Progenitor cell of endocrine pancreas (in vitro differentiated cells): ENCODE measurements around the gene DLGAP5. TPM values are rescaled to one million over a fixed set of nuclear protein-coding genes. Genes with fewer than 3 reads are reported as not detected.

ENCODE experiments used
- DNase-seq: peaks from one replicate; pipeline ENCODE4 v3.0.0; 2021; ENCODE audit warnings: low spot score; ENCODE audit not compliant: unreplicated experiment
- H3K27ac Mint-ChIP-seq: 2 replicates; pipeline ENCODE4 v1.8.0; 2021; ENCODE audit warnings: mild to moderate bottlenecking, moderate library complexity, mixed read lengths
- H3K27me3 Mint-ChIP-seq: 2 replicates; pipeline ENCODE4 v1.8.0; 2021; ENCODE audit warnings: mixed read lengths
- H3K36me3 Mint-ChIP-seq: 2 replicates; pipeline ENCODE4 v1.8.0; 2022; ENCODE audit warnings: mixed read lengths; ENCODE audit not compliant: insufficient read depth
- H3K4me1 Mint-ChIP-seq: 2 replicates; pipeline ENCODE4 v1.8.0; 2021; ENCODE audit warnings: low read depth, mixed read lengths
- H3K4me3 Mint-ChIP-seq: 2 replicates; pipeline ENCODE4 v1.8.0; 2021; ENCODE audit warnings: low read depth, mild to moderate bottlenecking, moderate library complexity, mixed read lengths
- H3K9me3 Mint-ChIP-seq: 2 replicates; pipeline ENCODE4 v1.8.0; 2021; ENCODE audit warnings: low read depth, mixed read lengths
- CTCF ChIP-seq: fragments of 200-600 bp; sonication (generic); IDR thresholded peaks from one replicate; pipeline ENCODE4 v1.5.0; 2021; ENCODE audit warnings: antibody characterized with exemption, mild to moderate bottlenecking; ENCODE audit not compliant: unreplicated experiment
- total RNA-seq: library from RNA; stranded (reverse); gene quantifications from 2 replicates; pipeline ENCODE4 v1.2.1, GENCODE V29; 2021

Gene DLGAP5
- total RNA-seq, 1 donor from 2014 or later, result 31.2 TPM

DNA sequence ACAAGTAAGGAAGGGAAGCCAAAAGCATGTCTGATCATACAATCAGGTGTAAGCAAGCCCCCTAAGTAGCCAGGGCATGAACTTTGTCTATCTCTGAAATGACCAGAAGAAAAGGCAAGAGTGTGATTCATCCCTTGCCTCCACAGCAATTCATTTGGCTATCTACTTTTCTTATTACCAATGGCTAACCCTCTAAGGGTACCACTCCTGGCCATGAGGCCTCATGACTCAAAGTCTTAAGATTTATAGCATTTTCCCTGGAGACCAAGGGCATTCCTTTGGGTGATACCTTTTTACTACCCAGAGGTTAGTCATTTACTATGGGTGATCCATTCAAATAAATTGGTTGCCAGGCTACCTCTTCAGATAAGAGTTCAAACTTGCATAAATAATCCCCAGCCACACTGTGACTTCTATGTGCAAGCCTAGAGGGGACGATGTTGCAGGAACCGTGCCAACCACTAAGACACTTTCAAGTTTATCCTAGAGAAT lies 63.9 kb downstream of the DLGAP5 start:
- Mint-ChIP-seq H3K9me3 (no peaks in the 10 kb centered on the region), H3K4me3 (no peak overlapping the region), H3K4me1 (peaks cover 27% of the 10 kb centered on the region), H3K27ac (peak overlapping the region; percentile 5), H3K27me3 (peaks cover 25% of the 10 kb centered on the region), H3K36me3 (no peaks in the 10 kb centered on the region)
- TF ChIP-seq CTCF, result no peak
- DNase-seq, result no peak

DNA sequence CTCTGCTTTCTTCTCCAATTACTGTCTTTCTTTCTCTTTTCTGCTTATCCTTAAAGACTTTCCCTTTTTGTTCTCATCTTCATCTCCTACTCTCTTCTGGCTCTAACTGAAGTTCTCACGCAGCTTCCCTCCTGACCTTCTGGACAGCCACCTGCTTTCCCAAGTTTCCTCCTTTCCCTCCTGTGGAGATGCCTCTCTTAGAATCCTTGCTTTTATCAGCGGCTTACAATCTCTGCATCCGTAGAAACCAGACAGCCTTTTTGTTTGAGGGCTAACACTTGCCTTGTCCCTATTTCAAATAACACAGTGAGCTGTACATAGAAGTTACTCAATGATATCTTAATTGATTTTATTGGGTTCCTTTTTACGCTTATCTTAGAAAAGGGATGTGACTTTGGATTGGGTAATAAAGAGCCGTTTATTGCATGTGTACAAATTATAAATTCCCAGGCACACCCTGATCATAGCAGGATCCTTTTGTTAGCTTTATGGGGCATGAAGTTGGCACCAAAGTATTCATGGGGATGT lies 64.4 kb downstream of the DLGAP5 start:
- no peak for DNase-seq
- H3K4me3 Mint-ChIP-seq, result no peak overlapping the region
- peaks cover 25% of the 10 kb centered on the region for H3K27me3 Mint-ChIP-seq

DNA sequence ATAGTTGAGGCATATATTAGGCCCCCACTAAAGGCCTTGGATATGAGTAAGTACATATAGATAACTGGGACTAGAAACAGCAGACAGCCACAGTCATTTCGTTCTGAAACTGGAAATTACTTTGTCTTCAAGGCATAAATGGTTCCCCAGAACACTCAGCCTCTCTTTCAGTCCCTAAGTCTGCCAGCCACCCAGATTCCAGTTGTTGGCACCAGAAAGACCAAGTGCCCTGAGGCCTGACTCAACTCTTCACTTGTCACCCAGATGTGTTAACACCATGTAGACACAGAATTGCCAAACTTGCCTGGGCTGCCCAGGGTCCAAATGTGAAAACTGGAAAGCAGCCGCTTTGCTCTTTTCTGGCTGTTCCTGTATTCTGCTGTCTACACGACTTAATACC lies 65.4 kb downstream of the DLGAP5 start:
- H3K27me3 Mint-ChIP-seq, result peaks cover 17% of the 10 kb centered on the region
- DNase-seq, result no peak
- peaks cover 37% of the 10 kb centered on the region for H3K4me1 Mint-ChIP-seq
- H3K9me3 Mint-ChIP-seq, result no peaks in the 10 kb centered on the region
- peak overlapping the region; percentile 34 for H3K27ac Mint-ChIP-seq
- H3K36me3 Mint-ChIP-seq, result no peaks in the 10 kb centered on the region
- no peak overlapping the region for H3K4me3 Mint-ChIP-seq
- no peak for TF ChIP-seq CTCF

More for the DNA sequence above, 64.4 kb downstream of the DLGAP5 start:
- no peaks in the 10 kb centered on the region for H3K9me3 Mint-ChIP-seq
- no peak for TF ChIP-seq CTCF
- H3K4me1 Mint-ChIP-seq, result peaks cover 32% of the 10 kb centered on the region
- no peaks in the 10 kb centered on the region for H3K36me3 Mint-ChIP-seq
- H3K27ac Mint-ChIP-seq, result peak overlapping the region; percentile 5

DNA sequence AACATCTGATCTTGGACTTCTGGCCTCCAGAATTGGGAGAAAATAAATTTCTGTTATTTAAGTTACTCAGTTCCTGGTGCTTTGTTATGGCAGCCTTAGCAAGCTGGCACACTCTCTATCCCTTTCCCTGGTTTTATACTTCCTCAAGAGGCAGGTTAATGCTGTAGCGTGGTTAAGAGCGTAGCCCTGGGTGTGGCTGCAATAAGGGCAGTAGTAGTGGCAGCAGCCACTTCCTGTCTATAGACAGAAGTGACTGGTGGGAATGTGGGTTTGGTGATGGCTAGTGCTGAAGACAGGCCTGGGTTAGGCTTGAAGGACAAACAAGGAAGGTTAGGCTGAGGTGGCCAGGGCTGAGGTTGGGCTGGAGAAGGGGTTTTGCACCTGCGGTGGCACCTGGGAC lies 66.0 kb downstream of the DLGAP5 start:
- TF ChIP-seq CTCF, result no peak
- peaks cover 14% of the 10 kb centered on the region for H3K27me3 Mint-ChIP-seq
- H3K36me3 Mint-ChIP-seq, result no peaks in the 10 kb centered on the region
- DNase-seq, result no peak
- H3K4me3 Mint-ChIP-seq, result no peak overlapping the region
- H3K27ac Mint-ChIP-seq, result no peak overlapping the region
- no peaks in the 10 kb centered on the region for H3K9me3 Mint-ChIP-seq
- peaks cover 38% of the 10 kb centered on the region for H3K4me1 Mint-ChIP-seq

DNA sequence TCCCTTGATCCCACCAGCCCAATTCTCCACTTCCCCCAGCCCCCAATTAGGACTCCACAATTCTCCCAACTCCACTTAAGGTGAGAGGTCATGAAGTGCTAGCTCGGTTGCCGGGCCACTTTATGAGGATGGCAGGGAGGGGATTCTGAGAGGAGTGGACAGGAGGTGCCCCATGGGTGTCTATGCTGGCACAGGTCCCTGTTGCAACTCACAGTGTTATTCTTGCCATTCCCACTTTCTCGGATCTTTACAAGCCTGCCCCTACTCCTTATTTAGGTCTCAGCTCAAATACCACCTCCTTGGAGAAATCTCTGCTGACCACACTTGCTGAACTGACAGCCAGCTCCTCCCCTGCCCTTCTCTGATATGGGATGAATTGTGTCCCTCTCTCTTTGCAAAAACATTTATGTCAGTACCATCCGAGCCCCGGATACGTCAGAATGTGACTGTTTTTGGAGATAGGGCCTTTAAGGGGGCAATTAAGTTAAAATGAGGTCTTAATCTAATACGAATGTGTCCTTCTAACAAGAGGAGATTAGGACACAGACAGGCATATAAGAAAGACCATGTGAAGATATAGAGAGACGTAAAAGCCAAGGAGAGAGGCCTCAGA lies 66.5 kb downstream of the DLGAP5 start:
- peaks cover 35% of the 10 kb centered on the region for H3K4me1 Mint-ChIP-seq
- H3K27me3 Mint-ChIP-seq, result peaks cover 13% of the 10 kb centered on the region
- no peak overlapping the region for H3K4me3 Mint-ChIP-seq

More for the DNA sequence above, 66.5 kb downstream of the DLGAP5 start:
- Mint-ChIP-seq H3K27ac (no peak overlapping the region), H3K9me3 (no peaks in the 10 kb centered on the region), H3K36me3 (no peaks in the 10 kb centered on the region)
- no peak for TF ChIP-seq CTCF
- no peak for DNase-seq
